WTC11 (cell line): ENCODE data around the gene ALS2CL. TPM values are rescaled to one million over a fixed set of nuclear protein-coding genes. Genes with fewer than 3 reads are reported as not detected.

Source experiments
- ATAC-seq: fragments of 200-7000 bp; cut with Tn5 transposase; 2 replicates; pipeline ENCODE4 v1.10.0; 2021; ENCODE audit warnings: mild to moderate bottlenecking, moderate library complexity
- CTCF ChIA-PET: fragments of 300-600 bp; sonication (Branson Sonifier 250); formaldehyde crosslinking; loops from one replicate; lab custom pipeline; 2021; ENCODE audit warnings: antibody characterized with exemption; lab: Charles Lee
- POLR2A ChIA-PET: fragments of 350-600 bp; sonication (Branson Sonifier 250); formaldehyde crosslinking; loops from one replicate; lab custom pipeline; 2021; ENCODE audit warnings: antibody characterized with exemption; lab: Charles Lee
- DNase-seq: peaks from one replicate; pipeline ENCODE4 v3.0.0; 2021; ENCODE audit warnings: low spot score
- H3K27ac Mint-ChIP-seq: 2 replicates; pipeline ENCODE4 v1.8.0; 2021; ENCODE audit warnings: mixed read lengths
- H3K27me3 Mint-ChIP-seq: 2 replicates; pipeline ENCODE4 v1.8.0; 2021; ENCODE audit warnings: low read depth, mild to moderate bottlenecking, moderate library complexity, mixed read lengths
- H3K36me3 Mint-ChIP-seq: 2 replicates; pipeline ENCODE4 v1.8.0; 2021; ENCODE audit warnings: mixed read lengths
- H3K4me1 Mint-ChIP-seq: 2 replicates; pipeline ENCODE4 v1.8.0; 2022; ENCODE audit warnings: mixed read lengths
- H3K4me3 Mint-ChIP-seq: 2 replicates; pipeline ENCODE4 v1.8.0; 2021; ENCODE audit warnings: mild to moderate bottlenecking, moderate library complexity, mixed read lengths
- H3K9me3 Mint-ChIP-seq: 2 replicates; pipeline ENCODE4 v1.8.0; 2021; ENCODE audit warnings: mixed read lengths
- E2F4 ChIP-seq: sonication (generic); formaldehyde crosslinking; IDR thresholded peaks from 2 replicates; pipeline ENCODE4 v1.8.1; 2022; ENCODE audit warnings: low read depth, mild to moderate bottlenecking, moderate library complexity, missing genetic modification reagents, borderline replicate concordance
- FOXJ3 ChIP-seq: sonication (generic); formaldehyde crosslinking; IDR thresholded peaks from 2 replicates; pipeline ENCODE4 v1.9.0; 2021; ENCODE audit warnings: missing genetic modification reagents, mild to moderate bottlenecking, borderline replicate concordance
- GRHL2 ChIP-seq: fragments of 250-450 bp; sonication (Bioruptor Pico); IDR thresholded peaks from 2 replicates; pipeline ENCODE4 v1.8.0; 2022; ENCODE audit warnings: mild to moderate bottlenecking, moderate library complexity; ENCODE audit not compliant: insufficient replicate concordance, severe bottlenecking
- HMGXB4 ChIP-seq: sonication (generic); formaldehyde crosslinking; IDR thresholded peaks from 2 replicates; pipeline ENCODE4 v1.8.1; 2023; ENCODE audit warnings: mild to moderate bottlenecking, moderate library complexity, missing genetic modification reagents
- MXD4 ChIP-seq: fragments of 250-450 bp; sonication (Bioruptor Pico); IDR thresholded peaks from 2 replicates; pipeline ENCODE4 v1.8.0; 2021; ENCODE audit warnings: mild to moderate bottlenecking, moderate library complexity, borderline replicate concordance
- MYBL2 ChIP-seq: sonication (generic); formaldehyde crosslinking; IDR thresholded peaks from 2 replicates; pipeline ENCODE4 v1.8.1; 2023; ENCODE audit warnings: mild to moderate bottlenecking, moderate library complexity, missing genetic modification reagents
- NFATC4 ChIP-seq: fragments of 250-450 bp; sonication (Bioruptor Pico); IDR thresholded peaks from 2 replicates; pipeline ENCODE4 v1.9.0; 2021; ENCODE audit warnings: mild to moderate bottlenecking
- NFE2L1 ChIP-seq: sonication (generic); formaldehyde crosslinking; IDR thresholded peaks from 2 replicates; pipeline ENCODE4 v1.8.1; 2023; ENCODE audit warnings: missing genetic modification reagents
- NFYB ChIP-seq: sonication (generic); formaldehyde crosslinking; conservative IDR thresholded peaks from 2 replicates; pipeline ENCODE4 v1.8.0; 2022; ENCODE audit warnings: low read depth, missing genetic modification reagents
- PREB ChIP-seq: sonication (generic); formaldehyde crosslinking; IDR thresholded peaks from 2 replicates; pipeline ENCODE4 v1.8.1; 2022; ENCODE audit warnings: mild to moderate bottlenecking, missing genetic modification reagents, moderate library complexity, borderline replicate concordance
- PRRX2 ChIP-seq: fragments of 250-450 bp; sonication (Bioruptor Pico); IDR thresholded peaks from 2 replicates; pipeline ENCODE4 v1.8.0; 2021; ENCODE audit warnings: mild to moderate bottlenecking
- RELA ChIP-seq: sonication (generic); formaldehyde crosslinking; IDR thresholded peaks from 2 replicates; pipeline ENCODE4 v1.8.1; 2022; ENCODE audit warnings: missing genetic modification reagents, mild to moderate bottlenecking, borderline replicate concordance
- SOX15 ChIP-seq: fragments of 250-450 bp; sonication (Bioruptor Pico); IDR thresholded peaks from 2 replicates; pipeline ENCODE4 v1.9.0; 2021; ENCODE audit warnings: mild to moderate bottlenecking
- SP1 ChIP-seq: sonication (generic); formaldehyde crosslinking; conservative IDR thresholded peaks from 2 replicates; pipeline ENCODE4 v1.8.1; 2022; ENCODE audit warnings: missing genetic modification reagents
- ZBTB43 ChIP-seq: sonication (generic); formaldehyde crosslinking; IDR thresholded peaks from 2 replicates; pipeline ENCODE4 v1.8.1; 2023; ENCODE audit warnings: mild to moderate bottlenecking, missing genetic modification reagents
- ZNF138 ChIP-seq: sonication (generic); formaldehyde crosslinking; conservative IDR thresholded peaks from 2 replicates; pipeline ENCODE4 v1.8.1; 2022; ENCODE audit warnings: mild to moderate bottlenecking, moderate library complexity, missing genetic modification reagents
- ZNF219 ChIP-seq: sonication (generic); formaldehyde crosslinking; IDR thresholded peaks from 2 replicates; pipeline ENCODE4 v1.8.0; 2023; ENCODE audit warnings: missing genetic modification reagents, mild to moderate bottlenecking, borderline replicate concordance
- total RNA-seq: library from RNA; stranded (reverse); gene quantifications from 3 replicates; pipeline ENCODE4 v1.2.3, GENCODE V29; 2021
- TF ChIP-seq, protein P1 (sequence below): sonication (generic); formaldehyde crosslinking; IDR thresholded peaks from 2 replicates; pipeline ENCODE4 v1.8.0; 2022; ENCODE audit warnings: mild to moderate bottlenecking, missing genetic modification reagents
- TF ChIP-seq, protein P2 (sequence below): sonication (generic); formaldehyde crosslinking; IDR thresholded peaks from 2 replicates; pipeline ENCODE4 v1.8.0; 2023; ENCODE audit warnings: missing genetic modification reagents, mild to moderate bottlenecking, borderline replicate concordance

Gene ALS2CL
- total RNA-seq, 1 experiment from 2014 or later, result 12.6 TPM

GRCh38 chr3:46684891-46685290 lies 8.6 kb downstream of the ALS2CL start (continued):
- TF ChIP-seq GRHL2, result no peak

DNA sequence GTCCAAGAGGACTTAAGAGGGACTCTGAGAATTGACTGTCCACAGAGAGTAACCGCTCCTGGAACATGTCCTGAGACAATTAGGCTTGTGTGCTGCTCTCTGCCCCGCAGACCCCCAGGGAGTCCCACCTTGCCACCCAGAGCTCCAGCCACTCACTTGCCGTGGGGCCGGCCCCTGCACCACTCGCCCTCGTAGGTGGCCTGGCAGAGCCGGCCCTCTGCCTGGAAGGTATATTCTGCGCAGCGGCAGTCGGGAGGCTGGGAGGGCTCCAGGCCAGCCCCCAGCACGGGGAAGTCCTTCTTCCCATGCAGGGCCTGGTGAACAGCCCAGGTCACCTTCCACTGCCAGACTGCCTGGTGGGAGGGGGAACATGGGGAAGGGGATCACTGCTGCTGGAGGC lies 10.5 kb downstream of the ALS2CL start:
- POLR2A ChIA-PET, result no interaction called here

More for the DNA sequence above, 10.5 kb downstream of the ALS2CL start:
- no peaks in the 10 kb centered on the region for H3K36me3 Mint-ChIP-seq
- CTCF ChIA-PET, result no interaction called here
- H3K9me3 Mint-ChIP-seq, result no peaks in the 10 kb centered on the region
- H3K4me1 Mint-ChIP-seq, result no peaks in the 10 kb centered on the region
- no peak overlapping the region for H3K4me3 Mint-ChIP-seq
- no peaks in the 10 kb centered on the region for H3K27me3 Mint-ChIP-seq
- DNase-seq (no peak), ATAC-seq (no peak)
- no peak overlapping the region; the same call in 1 of the 2 replicates for H3K27ac Mint-ChIP-seq
- TF ChIP-seq E2F4 (CRISPR knock-in tag), result no peak
- TF ChIP-seq SP1 (CRISPR knock-in tag), result no peak
- no peak for TF ChIP-seq PRRX2 (CRISPR knock-in tag)
- TF ChIP-seq NFE2L1 (CRISPR knock-in tag), result no peak
- TF ChIP-seq, protein P1, sequence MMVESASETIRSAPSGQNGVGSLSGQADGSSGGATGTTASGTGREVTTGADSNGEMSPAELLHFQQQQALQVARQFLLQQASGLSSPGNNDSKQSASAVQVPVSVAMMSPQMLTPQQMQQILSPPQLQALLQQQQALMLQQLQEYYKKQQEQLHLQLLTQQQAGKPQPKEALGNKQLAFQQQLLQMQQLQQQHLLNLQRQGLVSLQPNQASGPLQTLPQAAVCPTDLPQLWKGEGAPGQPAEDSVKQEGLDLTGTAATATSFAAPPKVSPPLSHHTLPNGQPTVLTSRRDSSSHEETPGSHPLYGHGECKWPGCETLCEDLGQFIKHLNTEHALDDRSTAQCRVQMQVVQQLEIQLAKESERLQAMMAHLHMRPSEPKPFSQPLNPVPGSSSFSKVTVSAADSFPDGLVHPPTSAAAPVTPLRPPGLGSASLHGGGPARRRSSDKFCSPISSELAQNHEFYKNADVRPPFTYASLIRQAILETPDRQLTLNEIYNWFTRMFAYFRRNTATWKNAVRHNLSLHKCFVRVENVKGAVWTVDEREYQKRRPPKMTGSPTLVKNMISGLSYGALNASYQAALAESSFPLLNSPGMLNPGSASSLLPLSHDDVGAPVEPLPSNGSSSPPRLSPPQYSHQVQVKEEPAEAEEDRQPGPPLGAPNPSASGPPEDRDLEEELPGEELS (CRISPR knock-in tag), result no peak
- TF ChIP-seq MYBL2 (CRISPR knock-in tag), result no peak
- TF ChIP-seq NFYB (CRISPR knock-in tag), result no peak
- TF ChIP-seq PREB (CRISPR knock-in tag), result no peak
- TF ChIP-seq RELA, result no peak
- TF ChIP-seq FOXJ3 (CRISPR knock-in tag), result no peak
- TF ChIP-seq, protein P2, sequence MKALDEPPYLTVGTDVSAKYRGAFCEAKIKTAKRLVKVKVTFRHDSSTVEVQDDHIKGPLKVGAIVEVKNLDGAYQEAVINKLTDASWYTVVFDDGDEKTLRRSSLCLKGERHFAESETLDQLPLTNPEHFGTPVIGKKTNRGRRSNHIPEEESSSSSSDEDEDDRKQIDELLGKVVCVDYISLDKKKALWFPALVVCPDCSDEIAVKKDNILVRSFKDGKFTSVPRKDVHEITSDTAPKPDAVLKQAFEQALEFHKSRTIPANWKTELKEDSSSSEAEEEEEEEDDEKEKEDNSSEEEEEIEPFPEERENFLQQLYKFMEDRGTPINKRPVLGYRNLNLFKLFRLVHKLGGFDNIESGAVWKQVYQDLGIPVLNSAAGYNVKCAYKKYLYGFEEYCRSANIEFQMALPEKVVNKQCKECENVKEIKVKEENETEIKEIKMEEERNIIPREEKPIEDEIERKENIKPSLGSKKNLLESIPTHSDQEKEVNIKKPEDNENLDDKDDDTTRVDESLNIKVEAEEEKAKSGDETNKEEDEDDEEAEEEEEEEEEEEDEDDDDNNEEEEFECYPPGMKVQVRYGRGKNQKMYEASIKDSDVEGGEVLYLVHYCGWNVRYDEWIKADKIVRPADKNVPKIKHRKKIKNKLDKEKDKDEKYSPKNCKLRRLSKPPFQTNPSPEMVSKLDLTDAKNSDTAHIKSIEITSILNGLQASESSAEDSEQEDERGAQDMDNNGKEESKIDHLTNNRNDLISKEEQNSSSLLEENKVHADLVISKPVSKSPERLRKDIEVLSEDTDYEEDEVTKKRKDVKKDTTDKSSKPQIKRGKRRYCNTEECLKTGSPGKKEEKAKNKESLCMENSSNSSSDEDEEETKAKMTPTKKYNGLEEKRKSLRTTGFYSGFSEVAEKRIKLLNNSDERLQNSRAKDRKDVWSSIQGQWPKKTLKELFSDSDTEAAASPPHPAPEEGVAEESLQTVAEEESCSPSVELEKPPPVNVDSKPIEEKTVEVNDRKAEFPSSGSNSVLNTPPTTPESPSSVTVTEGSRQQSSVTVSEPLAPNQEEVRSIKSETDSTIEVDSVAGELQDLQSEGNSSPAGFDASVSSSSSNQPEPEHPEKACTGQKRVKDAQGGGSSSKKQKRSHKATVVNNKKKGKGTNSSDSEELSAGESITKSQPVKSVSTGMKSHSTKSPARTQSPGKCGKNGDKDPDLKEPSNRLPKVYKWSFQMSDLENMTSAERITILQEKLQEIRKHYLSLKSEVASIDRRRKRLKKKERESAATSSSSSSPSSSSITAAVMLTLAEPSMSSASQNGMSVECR, result no peak
- no peak for TF ChIP-seq NFATC4 (CRISPR knock-in tag)
- no peak for TF ChIP-seq HMGXB4 (CRISPR knock-in tag)
- TF ChIP-seq ZNF138 (CRISPR knock-in tag), result no peak
- no peak for TF ChIP-seq ZNF219
- TF ChIP-seq ZBTB43 (CRISPR knock-in tag), result no peak
- no peak for TF ChIP-seq MXD4
- no peak for TF ChIP-seq SOX15 (CRISPR knock-in tag)
